CD14-positive monocyte (primary cell): ENCODE results near the gene LAGE3. TPM values are rescaled to one million over a fixed set of nuclear protein-coding genes. Genes with fewer than 3 reads are reported as not detected.

Experiments used
- DNase-seq, 3 donors: peaks; one replicate each; pipeline ENCODE4 v3.0.0-alpha.2; 2011 to 2022
- H2AFZ ChIP-seq: 2 replicates; pipeline ENCODE4 v1.6.0; 2012; ENCODE audit warnings: mild to moderate bottlenecking, low read depth, low read length, inconsistent platforms; ENCODE audit not compliant: insufficient read depth, poor library complexity, severe bottlenecking
- H3K27ac ChIP-seq, 2 donors: 1 replicate in 1 of 2; 2 replicates in 1 of 2; pipeline ENCODE4 v1.5.1; 2012 to 2013; ENCODE audit warnings: low read length in 2 of 2, control low read depth in 1 of 2, inconsistent platforms in 1 of 2, low read depth in 1 of 2, mild to moderate bottlenecking in 1 of 2
- H3K27me3 ChIP-seq, 2 donors: one replicate each; pipeline versions ENCODE4 v1.6.0 to v1.6.1; 2011 to 2013; ENCODE audit warnings: low read length in 2 of 2; ENCODE audit not compliant: control insufficient read depth in 2 of 2, insufficient read depth in 2 of 2
- H3K36me3 ChIP-seq, 2 donors: replicated peaks in 1 of 2; 1 replicate in 1 of 2; 2 replicates in 1 of 2; pipeline versions ENCODE4 v1.5.1 to v1.6.1; 2012 to 2013; ENCODE audit warnings: low read length in 2 of 2, control low read depth in 1 of 2, inconsistent platforms in 1 of 2, mild to moderate bottlenecking in 1 of 2; ENCODE audit not compliant: insufficient read depth in 2 of 2, control insufficient read depth in 1 of 2
- H3K4me1 ChIP-seq, 2 donors: 1 replicate in 1 of 2; 2 replicates in 1 of 2; pipeline versions ENCODE4 v1.5.1 to v1.6.1; 2012 to 2013; ENCODE audit warnings: low read length in 2 of 2, control low read depth in 1 of 2, inconsistent platforms in 1 of 2, mild to moderate bottlenecking in 1 of 2, moderate library complexity in 1 of 2; ENCODE audit not compliant: insufficient read depth in 2 of 2, control insufficient read depth in 1 of 2
- H3K4me2 ChIP-seq: replicated peaks from 2 replicates; pipeline ENCODE3; 2012; ENCODE audit warnings: low read length, moderate library complexity, mild to moderate bottlenecking; ENCODE audit not compliant: poor library complexity, severe bottlenecking; ENCODE audit errors: extremely low read depth
- H3K4me3 ChIP-seq, 3 experiments: fragments of 200-600 bp in 1 of 3; sonication (generic) in 1 of 3; replicated peaks in 1 of 3; 1 replicate in 2 of 3; 2 replicates in 1 of 3; pipeline ENCODE4 v1.5.1; 2011 to 2013; ENCODE audit warnings: low read length in 3 of 3, mild to moderate bottlenecking in 3 of 3, control low read depth in 2 of 3, low read depth in 2 of 3, inconsistent platforms in 1 of 3, moderate library complexity in 1 of 3
- H3K79me2 ChIP-seq: 2 replicates; pipeline ENCODE4 v1.6.0; 2012; ENCODE audit warnings: mild to moderate bottlenecking, control low read depth, inconsistent platforms, low read length, moderate library complexity; ENCODE audit not compliant: insufficient read depth
- H3K9ac ChIP-seq: 2 replicates; pipeline ENCODE4 v1.6.0; 2017; ENCODE audit warnings: low read length, mild to moderate bottlenecking; ENCODE audit not compliant: insufficient read depth, poor library complexity, severe bottlenecking
- H3K9me3 ChIP-seq, 2 donors: replicated peaks in 1 of 2; 1 replicate in 1 of 2; 2 replicates in 1 of 2; pipeline versions ENCODE4 v1.5.1 to v1.6.1; 2012 to 2013; ENCODE audit warnings: low read length in 2 of 2, control low read depth in 1 of 2; ENCODE audit not compliant: control insufficient read depth in 1 of 2, insufficient read depth in 1 of 2
- H4K20me1 ChIP-seq: 2 replicates; pipeline ENCODE4 v1.6.0; 2012; ENCODE audit warnings: mild to moderate bottlenecking, low read length, control low read depth, moderate library complexity; ENCODE audit not compliant: insufficient read depth
- H3K27ac Mint-ChIP-seq, 7 donors: one replicate each; pipeline ENCODE4 v1.8.0; 2020; ENCODE audit warnings: mild to moderate bottlenecking in 7 of 7, mixed read lengths in 7 of 7, moderate library complexity in 6 of 7, inconsistent platforms in 2 of 7
- H3K27me3 Mint-ChIP-seq, 3 donors: one replicate each; pipeline ENCODE4 v1.8.0; 2021 to 2022; ENCODE audit warnings: low read depth in 3 of 3, mild to moderate bottlenecking in 3 of 3, mixed read lengths in 3 of 3, moderate library complexity in 3 of 3, inconsistent platforms in 1 of 3
- H3K36me3 Mint-ChIP-seq, 2 donors: one replicate each; pipeline ENCODE4 v1.8.0; 2020; ENCODE audit warnings: mixed read lengths in 2 of 2, inconsistent platforms in 1 of 2, mild to moderate bottlenecking in 1 of 2
- H3K4me1 Mint-ChIP-seq: one replicate; pipeline ENCODE4 v1.8.0; 2020; ENCODE audit warnings: mild to moderate bottlenecking, mixed read lengths
- H3K4me3 Mint-ChIP-seq, 2 donors: one replicate each; pipeline ENCODE4 v1.8.0; 2020; ENCODE audit warnings: mild to moderate bottlenecking in 2 of 2, mixed read lengths in 2 of 2, moderate library complexity in 1 of 2
- H3K9me3 Mint-ChIP-seq, 7 donors: one replicate each; pipeline ENCODE4 v1.8.0; 2020 to 2022; ENCODE audit warnings: mixed read lengths in 7 of 7, mild to moderate bottlenecking in 6 of 7, moderate library complexity in 6 of 7, inconsistent platforms in 2 of 7
- WGBS: methylation state at CpG from one replicate; pipeline ENCODE4 v1.1.5; 2013; ENCODE audit warnings: missing lambda C conversion rate; ENCODE audit not compliant: insufficient coverage; 5-methylcytosine and 5-hydroxymethylcytosine counted together
- intact Hi-C, 2 donors: fragments of 100-400 bp; cut with micrococcal nuclease; formaldehyde crosslinking; loops; one replicate each; pipeline versions ENCODE4 v1.15.0 to v1.15.1; 2023
- polyA plus RNA-seq, 3 donors: library from polyadenylated mRNA; depleted of rRNA in 1 of 3; unstranded in 2 of 3; stranded (reverse) in 1 of 3; fragments of 300-500 nt in 2 of 3; fragments of >200 nt in 1 of 3; fragmentation: Illumina TruSeq in 2 of 3; gene quantifications; 1 replicate in 2 of 3; 2 replicates in 1 of 3; pipeline ENCODE4 v1.2.3, GENCODE V29; 2012 to 2021
- TF ChIP-seq, protein P1 (sequence below): fragments of 200-600 bp; IDR thresholded peaks from one replicate; pipeline ENCODE4 v1.8.0; 2022; ENCODE audit warnings: antibody characterized with exemption, mild to moderate bottlenecking

The LAGE3 gene
- polyA plus RNA-seq, 3 donors, result 12.4 to 30.9 (median 18.6) TPM

DNA sequence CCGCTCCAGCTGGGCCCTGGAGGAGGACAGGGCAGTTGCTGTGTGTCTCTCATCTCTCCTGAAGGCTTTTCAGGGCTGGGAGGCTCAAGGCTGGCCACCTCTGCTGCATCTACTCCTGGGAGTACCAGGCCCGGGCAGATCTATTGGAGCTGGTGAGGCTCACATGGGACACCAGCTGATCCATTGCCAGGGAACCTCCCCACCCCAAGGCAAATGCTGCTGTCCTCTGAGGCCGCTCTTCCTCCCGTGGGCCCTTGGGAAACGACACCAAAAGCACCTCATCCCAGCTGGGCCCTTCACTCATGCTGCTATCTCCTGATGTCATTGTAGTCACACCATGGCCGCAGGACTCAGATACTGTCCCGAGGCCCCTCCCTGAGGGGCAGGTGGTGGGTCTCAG, 3.7 kb upstream of the LAGE3 start:
- Mint-ChIP-seq H3K27ac (peak overlapping the region in 2 of 7 donors; percentile 20 to 59), H3K4me3 (no peak overlapping the region), H3K36me3 (peaks cover 3 to 10% of the 10 kb centered on the region in 2 donors), H3K9me3 (peaks cover 0 to 10% (median 5%) of the 10 kb centered on the region in 7 donors), H3K27me3 (peaks cover 0 to 18% (median 3%) of the 10 kb centered on the region in 3 donors), H3K4me1 (peaks cover 29% of the 10 kb centered on the region)
- Histone ChIP-seq H3K36me3 (peaks cover 0 to 3% of the 10 kb centered on the region in 2 donors), H3K9ac (no peak overlapping the region), H3K4me1 (peaks cover 40 to 52% of the 10 kb centered on the region in 2 donors), H3K4me2 (no peak overlapping the region), H3K9me3 (no peaks in the 10 kb centered on the region), H4K20me1 (no peaks in the 10 kb centered on the region), H2AFZ (no peak overlapping the region), H3K79me2 (peaks cover 16% of the 10 kb centered on the region), H3K27me3 (no peaks in the 10 kb centered on the region), H3K4me3 (no peak overlapping the region), H3K27ac (no peak overlapping the region)
- TF ChIP-seq, protein P1, sequence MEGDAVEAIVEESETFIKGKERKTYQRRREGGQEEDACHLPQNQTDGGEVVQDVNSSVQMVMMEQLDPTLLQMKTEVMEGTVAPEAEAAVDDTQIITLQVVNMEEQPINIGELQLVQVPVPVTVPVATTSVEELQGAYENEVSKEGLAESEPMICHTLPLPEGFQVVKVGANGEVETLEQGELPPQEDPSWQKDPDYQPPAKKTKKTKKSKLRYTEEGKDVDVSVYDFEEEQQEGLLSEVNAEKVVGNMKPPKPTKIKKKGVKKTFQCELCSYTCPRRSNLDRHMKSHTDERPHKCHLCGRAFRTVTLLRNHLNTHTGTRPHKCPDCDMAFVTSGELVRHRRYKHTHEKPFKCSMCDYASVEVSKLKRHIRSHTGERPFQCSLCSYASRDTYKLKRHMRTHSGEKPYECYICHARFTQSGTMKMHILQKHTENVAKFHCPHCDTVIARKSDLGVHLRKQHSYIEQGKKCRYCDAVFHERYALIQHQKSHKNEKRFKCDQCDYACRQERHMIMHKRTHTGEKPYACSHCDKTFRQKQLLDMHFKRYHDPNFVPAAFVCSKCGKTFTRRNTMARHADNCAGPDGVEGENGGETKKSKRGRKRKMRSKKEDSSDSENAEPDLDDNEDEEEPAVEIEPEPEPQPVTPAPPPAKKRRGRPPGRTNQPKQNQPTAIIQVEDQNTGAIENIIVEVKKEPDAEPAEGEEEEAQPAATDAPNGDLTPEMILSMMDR, result no peak
- no peak for DNase-seq
- intact Hi-C loops, result no loop called here
- WGBS, result 92% methylated on average over 2 of the region's 7 CpGs

DNA sequence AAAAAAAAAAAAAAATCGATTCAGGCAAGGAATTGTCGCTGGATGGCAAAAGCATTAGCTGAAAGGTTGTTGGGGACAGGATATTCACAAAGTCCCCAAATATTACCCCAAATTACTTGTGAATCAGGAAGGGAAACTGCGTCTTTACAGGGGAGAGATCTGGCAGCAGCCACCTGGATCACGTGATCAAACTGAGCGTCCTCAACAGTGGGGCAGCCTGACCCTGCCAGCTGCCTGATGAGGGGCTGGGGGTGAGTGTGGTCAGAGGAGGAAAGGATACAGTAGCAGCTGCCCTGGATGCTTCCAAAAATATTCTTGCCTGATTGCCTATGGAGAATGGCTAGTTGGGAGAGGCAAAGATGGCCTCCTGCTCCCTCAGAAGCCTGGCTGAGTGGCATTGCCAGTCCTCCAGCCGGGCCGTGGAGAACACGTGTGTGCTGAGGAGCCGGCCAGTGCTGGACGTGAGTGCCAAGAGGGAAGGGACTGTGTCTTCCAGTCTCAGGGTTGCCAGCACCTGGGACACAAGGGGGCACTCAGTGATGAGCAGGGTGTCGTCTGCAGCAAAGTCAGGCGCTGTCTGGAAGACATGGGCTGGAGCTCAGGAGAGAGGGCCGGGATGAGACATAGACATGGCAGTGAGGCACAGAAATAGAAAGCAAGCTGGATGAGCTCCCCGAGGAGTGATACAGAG, 3.0 kb upstream of the LAGE3 start:
- H3K9me3 ChIP-seq, result no peaks in the 10 kb centered on the region
- peak overlapping the region in 1 of 7 donors; percentile 59 for H3K27ac Mint-ChIP-seq
- no peak overlapping the region for H3K4me2 ChIP-seq
- intact Hi-C loops, result no loop called here
- H3K27ac ChIP-seq, result no peak overlapping the region
- H3K27me3 Mint-ChIP-seq, result peaks cover 0 to 18% (median 3%) of the 10 kb centered on the region in 3 donors
- no peak overlapping the region for H2AFZ ChIP-seq
- H3K9me3 Mint-ChIP-seq, result peaks cover 0 to 6% (median 4%) of the 10 kb centered on the region in 7 donors
- H3K4me3 ChIP-seq, result no peak overlapping the region
- peaks cover 38 to 47% of the 10 kb centered on the region in 2 donors for H3K4me1 ChIP-seq
- peaks cover 27% of the 10 kb centered on the region for H3K4me1 Mint-ChIP-seq
- DNase-seq, result no peak
- TF ChIP-seq, protein P1, result no peak
- H3K9ac ChIP-seq, result no peak overlapping the region
- H3K79me2 ChIP-seq, result peaks cover 16% of the 10 kb centered on the region
- 90% methylated on average over 8 of the region's 14 CpGs for WGBS
- no peaks in the 10 kb centered on the region for H3K27me3 ChIP-seq
- H4K20me1 ChIP-seq, result no peaks in the 10 kb centered on the region
- H3K36me3 Mint-ChIP-seq, result peaks cover 0 to 6% of the 10 kb centered on the region in 2 donors
- peaks cover 0 to 3% of the 10 kb centered on the region in 2 donors for H3K36me3 ChIP-seq
- peak overlapping the region in 1 of 2 donors; percentile 27 for H3K4me3 Mint-ChIP-seq
